Stomach smooth muscle (tissue), 2 donors: ENCODE data around the gene DVL1.

Source experiments
- H3K27ac ChIP-seq: one replicate; pipeline ENCODE4 v1.7.0; 2013; ENCODE audit warnings: mild to moderate bottlenecking, low read length, inconsistent platforms
- H3K27me3 ChIP-seq, 2 donors: one replicate each; pipeline ENCODE4 v1.7.0; 2013; ENCODE audit warnings: low read length in 2 of 2; ENCODE audit not compliant: insufficient read depth in 2 of 2, control insufficient read depth in 1 of 2
- H3K36me3 ChIP-seq, 2 donors: one replicate each; pipeline ENCODE4 v1.7.0; 2013; ENCODE audit warnings: low read length in 2 of 2; ENCODE audit not compliant: control insufficient read depth in 2 of 2, insufficient read depth in 2 of 2
- H3K4me1 ChIP-seq: one replicate; pipeline ENCODE4 v1.7.0; 2013; ENCODE audit warnings: low read length; ENCODE audit not compliant: control insufficient read depth, insufficient read depth
- H3K4me3 ChIP-seq, 2 donors: one replicate each; pipeline ENCODE4 v1.7.0; 2013; ENCODE audit warnings: low read length in 2 of 2
- H3K9ac ChIP-seq, 2 donors: one replicate each; pipeline ENCODE4 v1.7.0; 2013; ENCODE audit warnings: low read length in 2 of 2, mild to moderate bottlenecking in 1 of 2
- H3K9me3 ChIP-seq, 2 donors: one replicate each; pipeline ENCODE4 v1.7.0; 2013; ENCODE audit warnings: low read length in 2 of 2; ENCODE audit not compliant: control insufficient read depth in 2 of 2
- donor health status: healthy.
- donor health status: Pancreatic carcinoma.

DVL1 gene

DNA sequence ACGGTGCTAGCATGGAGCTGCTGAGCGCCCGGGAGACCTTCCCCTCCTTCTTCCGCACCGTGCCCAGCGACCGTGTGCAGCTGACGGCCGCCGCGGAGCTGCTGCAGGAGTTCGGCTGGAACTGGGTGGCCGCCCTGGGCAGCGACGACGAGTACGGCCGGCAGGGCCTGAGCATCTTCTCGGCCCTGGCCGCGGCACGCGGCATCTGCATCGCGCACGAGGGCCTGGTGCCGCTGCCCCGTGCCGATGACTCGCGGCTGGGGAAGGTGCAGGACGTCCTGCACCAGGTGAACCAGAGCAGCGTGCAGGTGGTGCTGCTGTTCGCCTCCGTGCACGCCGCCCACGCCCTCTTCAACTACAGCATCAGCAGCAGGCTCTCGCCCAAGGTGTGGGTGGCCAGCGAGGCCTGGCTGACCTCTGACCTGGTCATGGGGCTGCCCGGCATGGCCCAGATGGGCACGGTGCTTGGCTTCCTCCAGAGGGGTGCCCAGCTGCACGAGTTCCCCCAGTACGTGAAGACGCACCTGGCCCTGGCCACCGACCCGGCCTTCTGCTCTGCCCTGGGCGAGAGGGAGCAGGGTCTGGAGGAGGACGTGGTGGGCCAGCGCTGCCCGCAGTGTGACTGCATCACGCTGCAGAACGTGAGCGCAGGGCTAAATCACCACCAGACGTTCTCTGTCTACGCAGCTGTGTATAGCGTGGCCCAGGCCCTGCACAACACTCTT lies 17.0 kb downstream of the DVL1 start:
- Histone ChIP-seq H3K9me3 (no peaks in the 10 kb centered on the region), H3K9ac (no peak overlapping the region), H3K4me1 (no peaks in the 10 kb centered on the region), H3K27ac (no peak overlapping the region), H3K36me3 (peaks cover 6 to 10% of the 10 kb centered on the region in 2 donors), H3K27me3 (no peaks in the 10 kb centered on the region), H3K4me3 (no peak overlapping the region)

DNA sequence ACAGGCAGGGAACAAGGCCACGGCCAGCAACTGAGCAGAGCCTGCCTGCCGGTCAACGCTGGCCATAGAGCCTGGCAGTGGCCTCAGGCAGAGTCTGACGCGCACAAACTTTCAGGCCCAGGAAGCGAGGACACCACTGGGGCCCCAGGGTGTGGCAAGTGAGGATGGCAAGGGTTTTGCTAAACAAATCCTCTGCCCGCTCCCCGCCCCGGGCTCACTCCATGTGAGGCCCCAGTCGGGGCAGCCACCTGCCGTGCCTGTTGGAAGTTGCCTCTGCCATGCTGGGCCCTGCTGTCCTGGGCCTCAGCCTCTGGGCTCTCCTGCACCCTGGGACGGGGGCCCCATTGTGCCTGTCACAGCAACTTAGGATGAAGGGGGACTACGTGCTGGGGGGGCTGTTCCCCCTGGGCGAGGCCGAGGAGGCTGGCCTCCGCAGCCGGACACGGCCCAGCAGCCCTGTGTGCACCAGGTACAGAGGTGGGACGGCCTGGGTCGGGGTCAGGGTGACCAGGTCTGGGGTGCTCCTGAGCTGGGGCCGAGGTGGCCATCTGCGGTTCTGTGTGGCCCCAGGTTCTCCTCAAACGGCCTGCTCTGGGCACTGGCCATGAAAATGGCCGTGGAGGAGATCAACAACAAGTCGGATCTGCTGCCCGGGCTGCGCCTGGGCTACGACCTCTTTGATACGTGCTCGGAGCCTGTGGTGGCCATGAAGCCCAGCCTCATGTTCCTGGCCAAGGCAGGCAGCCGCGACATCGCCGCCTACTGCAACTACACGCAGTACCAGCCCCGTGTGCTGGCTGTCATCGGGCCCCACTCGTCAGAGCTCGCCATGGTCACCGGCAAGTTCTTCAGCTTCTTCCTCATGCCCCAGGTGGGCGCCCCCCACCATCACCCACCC lies 17.9 kb downstream of the DVL1 start, which contains the start of gene TAS1R3:
Gene TAS1R3, plus strand, starts transcription at position 213 of the 898 bp plus-strand sequence. Its CDS starts 66 bp downstream, at position 279.
- Histone ChIP-seq H3K27me3 (no peaks in the 10 kb centered on the region), H3K9me3 (no peaks in the 10 kb centered on the region), H3K36me3 (peaks cover 6 to 12% of the 10 kb centered on the region in 2 donors), H3K4me3 (no peak within 1 kb of the TSS), H3K9ac (no peak within 1 kb of the TSS), H3K27ac (no peak within 1 kb of the TSS), H3K4me1 (peaks cover 6% of the 10 kb centered on the region)

DNA sequence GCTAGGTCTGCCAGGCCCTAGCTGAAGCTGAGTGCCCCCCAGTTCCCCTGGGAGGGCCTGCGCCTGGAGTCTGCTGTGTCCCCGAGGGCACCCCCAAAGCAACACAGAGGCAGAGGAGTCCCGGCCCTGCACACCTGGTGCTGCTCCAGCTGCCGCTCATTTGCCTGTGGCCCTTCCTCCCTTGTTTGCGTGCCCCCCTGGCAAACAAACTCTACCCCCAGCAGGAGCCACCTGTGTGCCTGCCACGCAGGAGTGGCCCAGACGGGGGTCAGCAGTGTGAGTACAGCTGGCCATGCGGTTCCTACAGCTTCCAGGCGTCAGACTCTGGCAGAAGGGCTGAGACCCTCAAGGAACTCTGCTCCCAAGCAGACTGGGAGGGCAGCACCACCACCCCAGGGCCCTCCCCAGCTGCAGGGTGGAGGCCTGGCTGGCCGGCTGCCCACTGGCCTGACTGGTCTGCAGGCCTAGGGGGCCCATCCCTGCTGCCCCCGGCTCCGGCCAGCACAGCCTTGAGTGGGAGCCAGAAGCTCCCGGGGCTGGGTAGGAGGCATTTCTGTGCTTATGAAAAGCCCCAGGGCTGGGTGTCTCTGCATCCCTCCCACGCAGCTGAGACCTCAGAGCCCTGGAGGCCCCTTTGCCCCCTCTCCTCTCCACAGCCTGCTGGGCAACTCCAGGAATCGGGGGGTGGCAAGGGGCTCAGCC lies 18.7 kb downstream of the DVL1 start:
- H3K27me3 ChIP-seq = no peaks in the 10 kb centered on the region
- no peaks in the 10 kb centered on the region for H3K9me3 ChIP-seq
- H3K4me3 ChIP-seq = no peak overlapping the region
- H3K36me3 ChIP-seq = peaks cover 6 to 12% of the 10 kb centered on the region in 2 donors
- H3K27ac ChIP-seq = no peak overlapping the region
- peaks cover 14% of the 10 kb centered on the region for H3K4me1 ChIP-seq
- H3K9ac ChIP-seq = no peak overlapping the region

DNA sequence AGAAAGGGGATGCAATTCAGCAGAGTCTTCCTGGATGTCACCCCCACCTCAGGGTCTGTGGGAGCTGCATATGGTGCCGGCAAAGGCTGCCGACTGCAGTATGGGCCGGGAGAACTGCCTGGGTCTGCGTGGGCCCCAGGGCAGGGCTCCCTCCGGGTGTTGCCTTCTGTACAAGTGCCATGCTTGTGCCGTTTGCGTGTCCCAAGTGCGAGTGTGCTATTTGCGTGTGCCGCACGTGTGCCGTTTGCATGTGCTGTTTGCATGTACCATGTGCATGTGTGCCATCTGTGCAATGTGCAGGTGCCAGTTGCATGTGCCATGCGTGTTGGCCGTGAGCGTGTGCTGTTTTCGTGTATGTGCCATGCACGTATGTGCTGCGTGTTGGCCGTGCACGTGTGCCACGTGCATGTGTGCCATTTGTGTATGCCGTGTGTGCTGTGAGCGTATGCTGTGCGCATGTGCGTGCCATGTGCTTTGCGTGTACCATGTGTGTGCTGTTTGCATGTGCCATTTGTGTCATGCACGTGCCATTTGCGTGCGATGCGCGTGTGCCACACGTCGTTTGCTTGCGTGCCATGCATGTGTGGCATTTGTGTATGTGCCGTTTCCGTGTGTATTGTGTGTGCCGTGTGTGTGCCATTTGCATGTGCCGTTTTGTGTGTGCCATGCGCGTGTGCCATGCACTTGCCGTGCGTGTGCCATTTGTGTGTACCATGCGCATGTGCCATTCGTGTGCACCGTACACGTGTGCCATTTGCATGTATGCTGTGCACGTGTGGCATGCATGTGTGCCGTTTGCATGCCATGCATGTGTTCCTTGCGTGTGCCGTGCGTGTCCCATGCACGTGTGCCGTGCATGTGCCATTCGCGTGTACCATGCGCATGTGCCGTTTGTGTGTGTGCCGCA lies 19.7 kb downstream of the DVL1 start:
- no peak overlapping the region for H3K27ac ChIP-seq
- H3K4me3 ChIP-seq = no peak overlapping the region
- H3K9me3 ChIP-seq = no peaks in the 10 kb centered on the region
- peaks cover 6 to 12% of the 10 kb centered on the region in 2 donors for H3K36me3 ChIP-seq
- no peaks in the 10 kb centered on the region for H3K27me3 ChIP-seq
- H3K4me1 ChIP-seq = peaks cover 21% of the 10 kb centered on the region
- H3K9ac ChIP-seq = no peak overlapping the region

DNA sequence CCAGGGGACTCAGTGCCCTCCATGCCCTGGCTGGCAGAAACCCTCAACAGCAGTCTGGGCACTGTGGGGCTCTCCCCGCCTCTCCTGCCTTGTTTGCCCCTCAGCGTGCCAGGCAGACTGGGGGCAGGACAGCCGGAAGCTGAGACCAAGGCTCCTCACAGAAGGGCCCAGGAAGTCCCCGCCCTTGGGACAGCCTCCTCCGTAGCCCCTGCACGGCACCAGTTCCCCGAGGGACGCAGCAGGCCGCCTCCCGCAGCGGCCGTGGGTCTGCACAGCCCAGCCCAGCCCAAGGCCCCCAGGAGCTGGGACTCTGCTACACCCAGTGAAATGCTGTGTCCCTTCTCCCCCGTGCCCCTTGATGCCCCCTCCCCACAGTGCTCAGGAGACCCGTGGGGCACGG lies 21.0 kb downstream of the DVL1 start:
- Histone ChIP-seq H3K4me3 (no peak overlapping the region), H3K9me3 (no peaks in the 10 kb centered on the region), H3K4me1 (peaks cover 26% of the 10 kb centered on the region), H3K27ac (no peak overlapping the region), H3K9ac (no peak overlapping the region), H3K27me3 (no peaks in the 10 kb centered on the region), H3K36me3 (peaks cover 6 to 12% of the 10 kb centered on the region in 2 donors)

DNA sequence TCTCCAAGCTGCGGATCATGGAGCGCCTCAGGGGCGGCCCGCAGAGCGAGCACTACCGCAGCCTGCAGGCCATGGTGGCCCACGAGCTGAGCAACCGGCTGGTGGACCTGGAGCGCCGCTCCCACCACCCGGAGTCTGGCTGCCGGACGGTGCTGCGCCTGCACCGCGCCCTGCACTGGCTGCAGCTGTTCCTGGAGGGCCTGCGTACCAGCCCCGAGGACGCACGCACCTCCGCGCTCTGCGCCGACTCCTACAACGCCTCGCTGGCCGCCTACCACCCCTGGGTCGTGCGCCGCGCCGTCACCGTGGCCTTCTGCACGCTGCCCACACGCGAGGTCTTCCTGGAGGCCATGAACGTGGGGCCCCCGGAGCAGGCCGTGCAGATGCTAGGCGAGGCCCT lies 21.9 kb downstream of the DVL1 start:
- Histone ChIP-seq H3K4me3 (no peak overlapping the region), H3K4me1 (peaks cover 32% of the 10 kb centered on the region), H3K36me3 (peaks cover 6 to 12% of the 10 kb centered on the region in 2 donors), H3K27ac (no peak overlapping the region), H3K27me3 (no peaks in the 10 kb centered on the region), H3K9me3 (no peaks in the 10 kb centered on the region), H3K9ac (no peak overlapping the region)

DNA sequence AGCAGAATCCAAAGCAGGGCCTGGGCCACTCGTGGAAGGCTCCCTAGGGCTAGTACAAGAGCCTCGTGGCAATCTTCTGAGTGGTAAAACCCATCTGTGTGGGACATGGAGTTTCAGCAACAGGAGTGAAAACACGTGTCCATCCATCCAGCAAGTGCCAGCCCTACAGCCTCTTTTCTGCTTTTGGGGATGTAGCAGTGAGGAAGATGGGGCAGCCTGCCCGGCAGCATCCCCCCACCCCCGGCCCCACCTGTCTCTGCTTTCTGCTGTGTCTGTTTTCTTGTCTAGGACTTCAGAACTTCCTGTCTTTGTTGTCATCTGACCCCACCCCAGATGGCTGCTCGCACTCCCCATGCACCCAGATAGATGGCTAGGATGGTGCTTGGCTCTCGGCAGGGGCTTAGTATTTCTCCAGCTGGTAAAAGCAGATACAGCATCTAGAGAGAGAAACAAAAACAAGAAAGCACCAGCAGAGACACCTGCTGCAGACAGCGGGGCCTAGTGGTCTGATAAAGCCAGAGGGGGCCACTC lies 23.1 kb downstream of the DVL1 start:
- Histone ChIP-seq H3K27ac (no peak overlapping the region), H3K4me3 (peak overlapping the region in 1 of 2 donors; percentile 83), H3K36me3 (peaks cover 6 to 12% of the 10 kb centered on the region in 2 donors), H3K9ac (peak overlapping the region in 1 of 2 donors; percentile 28), H3K4me1 (peaks cover 40% of the 10 kb centered on the region), H3K27me3 (no peaks in the 10 kb centered on the region), H3K9me3 (no peaks in the 10 kb centered on the region)

DNA sequence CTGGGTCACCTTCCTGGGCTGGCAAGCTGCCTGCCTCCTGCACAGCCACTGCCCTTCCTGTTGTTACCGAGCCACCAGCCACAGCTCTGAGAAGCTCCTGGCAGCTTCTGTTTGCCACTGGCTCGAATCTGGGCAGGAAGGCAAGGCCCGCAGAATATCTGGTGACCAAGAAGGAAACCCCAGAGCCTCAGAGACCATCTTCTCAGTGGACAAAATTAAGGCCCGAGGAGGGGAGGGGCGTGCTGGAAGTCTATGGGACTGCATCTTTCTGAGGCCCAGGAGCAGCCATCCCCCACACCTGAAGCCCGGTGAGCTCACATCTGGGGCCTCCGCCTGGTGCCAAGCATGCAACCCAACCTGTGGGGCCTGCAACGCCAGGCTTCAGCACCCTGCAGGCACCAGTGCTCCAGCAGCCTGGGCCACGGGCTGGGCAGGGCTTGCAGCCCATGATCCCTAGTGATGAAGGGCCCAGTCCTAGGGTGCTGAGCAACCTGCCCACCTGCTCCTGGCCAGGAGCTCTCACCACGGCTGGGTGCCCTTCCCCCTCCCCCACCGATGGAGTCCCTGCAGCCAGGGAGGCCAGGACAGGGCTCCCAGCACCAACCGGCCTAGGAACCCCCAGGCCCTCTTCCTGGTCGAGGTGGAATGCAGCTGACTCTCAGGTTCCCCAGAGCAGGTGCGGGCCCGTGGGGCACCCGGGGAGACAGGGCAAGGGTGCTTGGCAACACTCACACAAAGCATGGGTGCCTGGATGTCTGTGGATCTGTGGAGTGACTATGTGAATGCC lies 23.7 kb downstream of the DVL1 start:
- H3K9me3 ChIP-seq = no peaks in the 10 kb centered on the region
- H3K27ac ChIP-seq = peak overlapping the region; percentile 55
- H3K27me3 ChIP-seq = no peaks in the 10 kb centered on the region
- H3K36me3 ChIP-seq = peaks cover 6 to 12% of the 10 kb centered on the region in 2 donors
- H3K9ac ChIP-seq = peak overlapping the region; percentile 83 to 84
- peaks cover 47% of the 10 kb centered on the region for H3K4me1 ChIP-seq
- peak overlapping the region; percentile 68 to 83 for H3K4me3 ChIP-seq

DNA sequence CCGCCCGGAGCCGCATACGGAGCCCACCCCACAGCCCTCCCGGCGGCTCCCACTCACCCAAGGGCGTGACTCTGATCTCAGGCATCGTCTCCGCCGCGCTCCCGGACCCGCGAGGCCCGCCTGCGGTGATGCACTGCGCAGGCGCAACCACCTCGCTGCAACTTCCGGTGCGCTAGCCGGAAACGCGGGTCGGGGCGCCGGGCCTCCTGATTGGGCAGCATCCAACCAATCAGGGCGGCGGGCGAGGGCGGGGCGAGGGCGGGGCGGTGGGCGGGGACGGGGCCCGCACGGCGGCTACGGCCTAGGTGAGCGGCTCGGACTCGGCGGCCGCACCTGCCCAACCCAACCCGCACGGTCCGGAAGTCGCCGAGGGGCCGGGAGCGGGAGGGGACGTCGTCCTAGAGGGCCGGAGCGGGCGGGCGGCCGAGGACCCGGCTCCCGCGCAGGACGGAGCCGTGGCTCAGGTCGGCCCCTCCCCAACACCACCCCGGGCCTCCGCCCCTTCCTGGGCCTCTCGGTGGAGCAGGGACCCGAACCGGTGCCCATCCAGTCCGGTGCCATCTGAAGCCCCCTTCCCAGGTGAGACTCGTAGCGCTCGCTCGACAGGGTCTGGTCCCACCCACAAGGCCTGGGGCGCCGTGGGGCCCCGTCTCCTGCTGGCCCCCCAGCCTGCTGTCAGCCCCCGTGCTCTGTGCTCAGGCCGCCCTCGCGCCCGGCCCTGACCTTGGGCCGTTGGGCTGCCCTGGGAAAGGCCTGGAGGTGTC lies 24.5 kb downstream of the DVL1 start, which contains the start of the genes CPTP and INTS11:
Gene CPTP, plus strand, starts transcription at position 279 of the 764 bp plus-strand sequence. CDS start 2,109 bp downstream, outside the sequence.
Gene INTS11, minus strand, starts transcription at position 137 of the 764 bp plus-strand sequence. Its CDS starts 52 bp downstream, at position 85.
- H3K4me3 ChIP-seq = peak within 1 kb of the TSS; percentile 81 to 83
- peaks cover 52% of the 10 kb centered on the region for H3K4me1 ChIP-seq
- H3K36me3 ChIP-seq = peaks cover 9 to 14% of the 10 kb centered on the region in 2 donors
- peak within 1 kb of the TSS; percentile 83 to 84 for H3K9ac ChIP-seq
- H3K27me3 ChIP-seq = no peaks in the 10 kb centered on the region
- H3K9me3 ChIP-seq = no peaks in the 10 kb centered on the region
- H3K27ac ChIP-seq = peak within 1 kb of the TSS; percentile 62
